ENCODE measurements around the gene CDH3.

The CDH3 gene

DNA sequence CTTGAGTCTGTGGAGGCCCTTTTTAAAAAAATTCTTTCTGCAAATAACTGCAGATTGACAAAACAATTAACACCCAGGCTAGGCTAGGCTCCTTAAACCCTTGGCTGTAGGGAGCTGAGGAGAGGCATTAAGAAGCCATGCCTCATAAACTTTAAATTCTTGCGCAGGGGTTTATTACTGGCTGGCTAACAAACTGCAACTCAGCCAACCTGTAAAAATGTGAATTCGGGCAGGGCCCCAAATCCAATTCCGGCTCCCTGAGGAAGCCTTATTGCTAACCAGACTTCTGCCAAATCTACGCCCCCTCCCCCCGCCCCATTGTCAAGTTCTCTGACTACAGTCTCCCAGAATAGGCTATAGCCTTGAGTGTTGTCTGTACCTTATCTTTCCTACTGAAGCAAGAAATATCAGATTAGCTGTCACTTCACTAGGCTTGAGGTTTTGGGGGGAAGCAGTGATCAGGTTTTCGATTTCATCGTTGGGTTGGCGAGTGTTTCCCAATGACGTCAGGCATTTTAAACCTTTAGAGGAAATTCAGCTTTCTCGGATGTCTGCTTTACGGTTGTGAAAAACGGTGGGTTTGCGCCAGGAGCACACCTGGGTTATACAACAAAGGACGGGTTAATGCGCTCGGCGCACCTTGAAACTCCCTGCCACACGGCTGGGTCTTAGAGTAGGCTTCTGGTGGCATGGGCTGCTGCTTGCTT is 2.0 kb downstream of the CDH3 start:
- DNase-seq (ENCODE audit: low read depth in 2 of 2, low spot score in 1 of 2) = no peak

DNA sequence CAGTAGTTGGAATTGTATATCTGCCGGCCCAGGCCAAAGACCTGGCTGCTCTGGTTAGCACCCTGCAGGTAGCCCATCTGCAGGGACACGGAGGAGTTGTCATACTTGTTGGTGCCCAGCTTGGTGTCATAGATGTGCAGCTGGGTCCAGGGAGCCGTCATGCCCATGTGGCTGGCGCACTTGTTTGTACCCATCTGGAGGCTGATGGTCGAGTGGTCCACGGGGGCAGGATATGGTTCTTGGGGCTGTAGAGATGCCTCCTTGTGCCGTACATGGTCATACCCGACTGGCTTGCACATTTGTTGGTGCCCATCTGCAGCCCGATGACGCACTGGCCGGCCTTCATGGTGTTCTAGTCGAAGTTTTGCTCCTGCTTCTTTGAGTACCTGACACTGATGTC is 6.0 kb downstream of the CDH3 start:
- no peak for DNase-seq (ENCODE audit: low read depth in 2 of 2, low spot score in 1 of 2)

DNA sequence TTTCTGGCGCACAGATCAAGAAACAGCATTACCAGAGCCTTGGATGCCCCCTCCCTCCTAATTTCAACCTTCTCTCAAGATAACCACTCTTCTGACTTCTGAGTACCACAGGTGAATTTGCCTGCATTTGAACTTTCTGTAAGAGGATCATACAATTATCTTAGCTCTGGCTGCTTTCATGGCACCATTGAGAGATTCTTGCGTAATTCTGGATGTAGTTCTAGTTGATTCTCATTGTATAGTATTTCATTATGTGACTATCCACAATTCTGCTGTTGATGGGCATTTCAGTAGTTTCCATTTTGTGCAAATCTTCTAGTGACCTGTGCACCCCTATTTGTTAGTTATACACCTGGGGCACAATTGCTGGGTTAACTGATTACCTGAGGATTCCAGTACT is 7.5 kb downstream of the CDH3 start:
- no peak for DNase-seq (ENCODE audit: low read depth in 2 of 2, low spot score in 1 of 2)

DNA sequence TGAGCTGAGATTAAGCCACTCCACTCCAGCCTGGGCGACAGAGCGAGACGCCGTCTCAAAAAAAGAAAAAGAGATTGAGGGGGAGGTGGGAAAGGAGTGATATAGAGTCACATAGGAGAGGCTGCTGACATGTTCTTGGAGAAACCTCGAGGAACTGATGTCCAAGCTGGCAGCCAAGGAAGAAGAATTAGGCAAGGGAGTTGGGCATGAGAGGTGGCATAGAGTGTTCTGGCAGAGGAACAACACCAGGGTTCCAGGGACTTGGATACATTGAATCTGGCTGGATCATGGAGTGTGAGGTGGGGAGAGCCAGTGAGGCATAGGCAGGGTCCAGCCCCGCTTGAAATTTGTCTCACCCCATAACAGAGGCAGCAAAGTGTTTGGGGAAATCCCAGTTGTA is 10.7 kb downstream of the CDH3 start:
- no peak for DNase-seq (ENCODE audit: low read depth in 2 of 2, low spot score in 1 of 2)

DNA sequence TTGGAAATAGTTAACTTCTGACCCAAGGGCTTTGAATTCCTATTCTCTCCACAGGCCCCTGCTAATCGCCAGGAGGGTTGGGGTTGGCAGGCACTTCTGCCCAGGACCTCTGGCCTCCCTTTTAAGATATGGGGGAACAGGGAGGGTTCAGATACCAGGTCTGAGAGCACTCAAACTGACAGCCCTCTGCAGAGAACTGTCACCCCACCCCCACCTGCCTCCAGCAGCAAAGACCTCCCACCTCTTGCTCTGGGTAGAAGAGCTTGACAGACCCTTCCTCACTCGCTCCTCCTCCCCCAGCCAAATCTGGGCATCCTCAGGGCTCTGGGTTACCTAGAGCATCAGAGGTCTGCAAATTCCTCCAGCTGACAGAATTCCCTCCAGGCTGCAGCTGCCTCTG is 11.6 kb downstream of the CDH3 start:
- no peak for DNase-seq (ENCODE audit: low read depth in 2 of 2, low spot score in 1 of 2)

DNA sequence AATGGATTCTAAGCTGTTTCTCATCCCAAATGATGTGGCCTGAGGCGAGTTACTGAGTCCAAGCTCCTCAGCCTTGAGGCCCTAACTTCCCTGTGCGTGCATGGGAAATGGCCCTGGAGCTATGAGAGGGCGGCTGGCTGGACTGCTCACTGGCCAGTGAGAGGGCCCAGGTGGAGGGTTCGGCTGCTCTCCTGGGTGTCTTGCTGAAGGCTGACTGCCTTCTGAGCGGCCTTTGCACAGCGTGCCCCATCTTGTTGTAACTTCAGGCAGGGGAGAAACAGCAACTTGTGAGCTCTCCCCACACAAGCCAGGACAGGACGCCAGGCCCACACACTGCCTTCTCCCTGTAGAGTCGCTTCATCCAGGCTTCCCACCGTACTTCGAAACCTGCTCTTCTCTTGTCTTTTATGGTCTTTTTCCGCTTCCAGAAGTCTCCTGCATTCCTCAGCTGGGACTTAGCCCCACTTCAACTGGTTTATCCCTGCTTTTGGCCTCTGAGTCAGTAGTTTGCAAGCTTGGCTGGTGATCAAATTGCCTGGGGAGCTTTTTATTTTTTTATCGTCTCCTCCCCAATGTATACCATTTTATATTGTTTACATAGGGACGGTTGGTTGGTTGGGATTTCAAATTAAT is 13.3 kb downstream of the CDH3 start:
- DNase-seq (ENCODE audit: low read depth in 2 of 2, low spot score in 1 of 2) = no peak

DNA sequence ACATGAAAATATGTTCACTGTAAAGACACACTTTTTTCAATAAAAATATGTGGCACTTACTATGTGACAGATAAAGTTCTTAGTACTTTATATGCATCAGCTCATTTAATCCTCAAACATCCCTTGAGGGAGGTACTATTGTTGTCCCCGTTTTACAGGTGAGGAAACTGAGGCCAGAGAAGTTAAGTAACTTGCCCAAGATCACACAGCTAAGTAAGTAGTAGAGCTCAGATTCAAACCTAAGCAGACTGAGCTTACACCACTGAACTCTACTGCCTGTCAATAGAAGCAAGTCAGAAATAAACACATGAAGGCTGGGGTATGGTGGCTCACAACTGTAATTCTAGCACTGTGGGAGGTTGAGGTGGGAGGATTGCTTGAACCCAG is 13.9 kb downstream of the CDH3 start:
- DNase-seq (ENCODE audit: low read depth in 2 of 2, low spot score in 1 of 2) = no peak

DNA sequence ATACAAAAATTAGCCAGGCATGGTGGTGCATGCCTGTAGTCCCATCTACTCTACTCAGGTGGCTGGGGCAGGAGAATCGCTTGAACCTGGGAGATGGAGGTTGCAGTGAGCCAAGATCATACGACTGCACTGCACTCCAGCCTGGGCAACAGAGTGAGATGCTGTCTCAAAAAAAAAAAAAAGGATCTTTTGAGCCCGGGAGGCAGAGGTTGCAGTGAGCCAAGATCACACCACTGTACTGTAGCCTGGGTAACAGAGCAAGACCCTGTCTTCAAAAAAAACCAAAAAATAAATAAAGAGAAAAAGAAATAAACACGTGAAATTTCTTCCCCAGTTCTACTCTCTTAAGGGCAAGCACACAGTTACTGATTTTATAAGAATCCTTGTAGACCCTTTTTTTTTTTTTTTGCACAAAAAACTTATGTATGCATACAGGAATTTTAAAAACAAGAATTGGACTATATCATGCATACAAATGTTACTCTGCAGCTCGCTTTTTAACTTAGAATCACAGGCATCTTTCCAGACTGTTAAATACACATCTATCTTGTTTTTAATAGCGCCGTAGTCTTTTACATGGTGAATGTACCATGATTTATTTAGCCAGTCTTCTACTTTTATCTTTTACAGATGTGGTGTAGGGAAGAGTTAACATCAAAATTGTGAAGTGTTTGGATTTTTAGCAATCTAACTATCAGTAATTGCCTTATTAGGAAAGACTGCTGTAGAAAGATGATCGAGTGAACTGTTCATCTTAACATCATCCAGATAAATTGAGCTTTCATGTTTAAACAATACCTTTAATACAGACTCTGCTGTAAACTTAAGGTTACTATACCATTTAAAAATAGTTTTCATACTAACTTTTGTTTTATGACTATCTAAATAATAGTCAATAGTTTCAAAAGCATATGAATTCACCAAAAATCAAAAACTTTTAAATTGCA is 14.6 kb downstream of the CDH3 start:
- no peak for DNase-seq (ENCODE audit: low read depth in 2 of 2, low spot score in 1 of 2)

DNA sequence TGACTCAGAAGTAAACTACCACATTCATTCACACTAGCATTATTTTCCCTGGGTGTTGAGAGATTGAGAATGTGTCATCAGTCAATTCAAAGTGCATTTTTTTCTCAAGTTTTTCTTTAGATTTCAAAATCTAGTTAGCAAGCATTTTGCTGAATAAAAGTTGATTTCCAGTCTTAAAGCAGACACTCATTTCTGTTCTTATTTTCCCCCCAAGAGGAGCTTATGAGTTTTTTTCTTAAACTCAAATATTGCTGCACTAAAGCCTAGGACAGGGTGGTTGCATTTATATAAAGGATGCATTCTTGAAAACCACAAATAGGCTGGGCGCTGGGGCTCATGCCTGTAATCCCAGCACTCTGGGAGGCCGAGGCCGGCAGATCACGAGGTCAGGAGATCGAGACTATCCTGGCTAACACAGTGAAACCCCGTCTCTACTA is 15.3 kb downstream of the CDH3 start:
- no peak for DNase-seq (ENCODE audit: low read depth in 2 of 2, low spot score in 1 of 2)

DNA sequence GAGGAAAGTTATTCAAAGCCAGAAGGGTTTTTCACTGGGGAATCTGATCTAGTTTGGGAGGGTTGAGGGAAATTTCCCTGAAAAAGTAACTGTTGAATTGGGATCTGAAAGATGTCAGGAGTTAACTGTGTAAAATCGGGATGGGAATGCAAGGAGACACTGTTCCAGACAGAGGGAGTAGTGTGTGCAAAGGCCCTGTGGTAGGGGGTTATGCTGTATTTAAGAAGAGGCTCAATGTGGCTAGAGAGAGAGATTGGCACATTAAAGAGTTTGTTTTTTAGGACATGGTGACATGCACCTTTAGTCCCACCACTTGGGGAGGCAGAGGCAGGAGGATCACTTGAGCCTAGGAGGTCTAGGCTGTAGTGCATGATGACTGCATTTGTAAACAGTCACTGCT is 16.9 kb downstream of the CDH3 start:
- DNase-seq (ENCODE audit: low read depth in 2 of 2, low spot score in 1 of 2) = no peak

DNA sequence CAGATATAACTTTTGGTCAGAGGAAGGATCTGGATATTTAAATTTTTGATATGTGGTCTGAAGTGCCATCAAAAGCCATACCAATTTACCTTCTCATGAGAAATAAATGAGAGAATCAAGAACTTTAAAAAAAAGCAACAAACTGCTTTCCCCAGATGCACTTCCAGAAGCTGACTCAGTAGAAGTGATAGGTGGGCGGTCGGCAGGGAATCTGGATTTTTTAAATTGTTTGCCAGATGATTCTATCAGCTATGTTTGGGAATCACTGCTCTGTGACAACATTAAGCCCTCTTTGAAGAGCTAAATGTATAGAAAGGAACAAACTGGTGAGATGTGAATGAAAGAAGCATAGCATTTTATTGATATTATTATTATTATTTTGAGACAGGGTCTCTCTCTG is 19.2 kb downstream of the CDH3 start:
- no peak for DNase-seq (ENCODE audit: low read depth in 2 of 2, low spot score in 1 of 2)

DNA sequence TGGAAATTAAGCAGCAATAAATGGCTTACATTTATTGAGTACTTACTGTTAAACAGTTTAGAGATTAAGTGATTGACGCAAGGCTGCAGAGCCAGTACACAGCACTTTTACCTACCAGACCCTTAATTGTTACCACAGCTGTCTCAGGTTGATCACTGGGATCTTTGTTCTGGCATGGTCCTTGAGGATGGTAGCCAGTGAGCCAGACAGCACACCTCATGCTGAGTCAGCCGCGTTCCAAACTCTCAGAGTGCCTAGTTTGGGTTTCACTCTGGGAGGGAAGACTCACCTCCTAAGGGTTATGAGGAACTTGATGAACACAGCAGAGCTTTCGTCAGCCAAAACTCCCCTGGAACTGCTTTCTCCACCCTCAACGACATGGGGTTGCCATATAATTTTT is 20.4 kb downstream of the CDH3 start:
- no peak for DNase-seq (ENCODE audit: low read depth in 2 of 2, low spot score in 1 of 2)

DNA sequence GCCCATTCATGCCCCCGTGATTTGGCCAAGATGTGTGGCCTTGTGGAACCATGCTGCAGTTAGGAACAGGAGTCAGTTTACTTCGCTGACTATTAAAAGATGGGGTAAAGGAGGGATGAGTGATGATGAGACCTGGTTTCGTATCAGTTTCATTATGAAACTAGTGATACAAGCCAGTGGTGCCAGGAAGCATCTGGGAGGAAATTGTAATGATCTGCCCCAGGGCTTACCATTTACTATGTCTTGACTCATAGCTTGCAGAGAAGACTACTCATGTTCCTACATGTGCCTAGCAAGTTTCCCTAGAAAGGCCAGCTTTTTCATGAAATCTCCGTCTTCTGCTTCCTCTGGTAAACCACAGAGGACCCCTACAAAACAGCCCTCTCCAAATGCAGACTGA is 23.2 kb downstream of the CDH3 start:
- no peak for DNase-seq (ENCODE audit: low read depth in 2 of 2, low spot score in 1 of 2)

DNA sequence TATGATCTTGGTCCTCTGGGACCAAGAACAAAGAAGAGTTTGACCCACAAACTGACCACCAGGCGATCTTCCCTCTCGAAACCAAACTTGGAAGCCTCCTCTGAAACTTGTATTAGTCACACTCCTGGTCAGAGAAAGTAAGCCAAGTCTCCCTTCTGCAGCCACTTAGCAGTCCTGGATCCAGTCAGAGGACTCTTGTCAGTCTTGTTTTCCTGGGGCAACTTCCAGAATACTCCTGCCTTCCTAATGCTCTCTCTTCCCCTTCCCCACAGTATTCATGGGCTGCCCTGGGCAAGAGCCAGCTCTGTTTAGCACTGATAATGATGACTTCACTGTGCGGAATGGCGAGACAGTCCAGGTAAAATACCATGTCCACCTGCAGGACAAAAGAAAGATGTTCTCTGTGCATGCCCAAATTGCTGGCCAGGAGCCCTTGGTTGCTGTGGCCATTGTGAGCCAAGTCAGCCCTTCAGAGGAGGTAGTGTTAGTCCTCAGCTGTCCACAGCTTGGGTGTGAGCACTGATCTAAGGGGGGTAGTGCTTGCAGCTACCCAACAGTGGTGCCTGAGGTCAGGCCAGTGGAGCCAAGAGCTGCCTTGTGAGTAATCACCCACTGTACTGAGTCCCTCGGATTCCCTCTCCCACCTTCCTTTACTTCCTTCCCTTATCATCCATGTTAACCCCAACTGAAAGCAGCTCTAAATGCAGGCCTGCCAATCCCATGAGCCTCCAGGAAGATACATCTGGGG is 31.2 kb downstream of the CDH3 start:
- no peak for DNase-seq (ENCODE audit: low read depth in 2 of 2, low spot score in 1 of 2)

DNA sequence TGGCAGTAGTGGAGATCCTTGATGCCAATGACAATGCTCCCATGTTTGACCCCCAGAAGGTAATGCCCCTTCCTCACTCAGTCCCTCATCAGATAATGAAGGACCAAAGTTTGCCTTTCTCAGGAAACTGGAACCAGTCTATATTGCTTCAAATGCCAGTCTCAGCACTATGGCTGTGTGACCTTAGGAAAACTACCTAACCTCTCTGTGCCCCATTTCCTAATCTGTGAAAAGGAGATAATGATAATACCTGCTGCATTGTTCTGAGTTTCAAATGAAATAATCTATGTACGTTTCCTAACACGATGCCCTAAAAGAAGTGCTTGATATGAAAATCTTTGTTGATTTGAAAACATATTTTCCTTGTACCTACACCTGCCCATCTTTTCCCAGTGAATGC is 35.9 kb downstream of the CDH3 start:
- DNase-seq (ENCODE audit: low read depth in 2 of 2, low spot score in 1 of 2) = no peak

DNA sequence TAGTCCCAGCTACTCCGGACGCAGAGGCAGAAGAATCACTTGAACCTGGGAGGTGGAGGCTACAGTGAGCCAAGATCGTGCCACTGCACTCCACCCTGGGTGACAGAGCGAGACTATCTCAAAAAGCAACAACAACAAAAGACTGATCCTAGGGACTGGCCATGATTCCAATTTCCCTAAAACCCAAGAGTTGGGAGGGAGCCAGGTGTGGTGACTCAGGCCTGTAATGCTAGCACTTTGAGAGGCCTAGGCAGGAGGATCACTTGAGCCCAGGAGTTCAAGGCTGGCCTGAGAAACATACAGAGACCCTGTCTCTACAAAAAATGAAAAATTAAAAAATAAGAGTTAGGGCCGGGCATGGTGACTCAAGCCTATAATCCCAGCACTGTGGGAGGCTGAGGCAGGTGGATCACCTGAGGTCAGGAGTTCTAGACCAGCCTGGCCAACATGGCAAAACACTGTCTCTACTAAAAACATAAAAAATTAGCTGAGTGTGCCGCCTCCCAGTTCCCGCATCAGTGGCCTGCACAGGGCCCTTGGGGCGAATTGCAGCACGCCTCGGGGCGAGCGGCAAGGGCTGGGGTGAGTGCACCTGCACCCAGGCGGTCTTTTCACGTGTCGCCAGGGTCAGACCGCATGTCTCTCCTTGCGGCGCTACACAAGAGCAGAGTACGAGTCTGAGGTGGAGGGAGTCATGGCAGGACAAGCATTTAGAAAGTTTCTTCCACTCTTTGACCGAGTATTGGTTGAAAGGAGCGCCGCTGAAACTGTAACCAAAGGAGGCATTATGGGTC is 40.8 kb downstream of the CDH3 start:
- no peak for DNase-seq (ENCODE audit: low read depth in 2 of 2, low spot score in 1 of 2)

DNA sequence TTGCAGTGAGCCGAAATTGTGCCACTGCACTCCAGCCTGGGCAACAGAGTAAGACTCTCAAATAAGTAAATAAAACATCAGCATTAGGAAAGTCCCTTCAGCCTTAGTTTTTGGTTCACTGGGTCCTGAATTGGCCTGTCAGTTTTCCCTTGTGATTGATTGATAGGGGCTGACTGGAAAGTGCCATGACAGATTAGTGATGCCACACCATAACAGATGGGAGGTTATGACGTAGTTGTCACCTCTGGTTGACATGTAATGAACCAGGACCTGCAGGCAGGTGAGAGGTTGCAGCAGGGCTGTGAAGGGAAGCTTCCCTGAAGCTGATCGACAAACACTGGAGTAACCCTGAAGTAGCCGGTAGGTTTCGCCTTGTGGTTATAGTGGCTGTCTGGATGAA is 41.8 kb downstream of the CDH3 start:
- no peak for DNase-seq (ENCODE audit: low read depth in 2 of 2, low spot score in 1 of 2)

DNA sequence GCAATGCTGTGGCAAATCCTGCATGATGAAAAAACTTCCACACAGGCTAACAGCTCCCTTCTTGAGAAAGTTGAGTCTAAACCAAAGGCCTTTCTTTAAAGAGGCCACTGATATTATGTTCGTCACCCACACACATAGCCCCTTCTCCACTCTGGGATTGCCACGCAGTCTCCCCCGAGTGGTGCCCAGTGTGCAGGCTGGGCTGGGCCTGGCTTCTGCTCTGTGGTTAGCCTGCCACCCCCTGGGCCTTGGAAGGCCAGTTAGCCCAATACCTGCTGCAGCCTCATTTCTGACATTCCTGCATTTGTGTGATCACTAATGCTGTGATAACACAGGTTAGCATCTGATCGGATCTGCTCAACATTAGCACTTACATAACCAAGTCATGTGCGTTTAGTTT is 44.8 kb downstream of the CDH3 start:
- DNase-seq (ENCODE audit: low read depth in 2 of 2, low spot score in 1 of 2) = no peak

DNA sequence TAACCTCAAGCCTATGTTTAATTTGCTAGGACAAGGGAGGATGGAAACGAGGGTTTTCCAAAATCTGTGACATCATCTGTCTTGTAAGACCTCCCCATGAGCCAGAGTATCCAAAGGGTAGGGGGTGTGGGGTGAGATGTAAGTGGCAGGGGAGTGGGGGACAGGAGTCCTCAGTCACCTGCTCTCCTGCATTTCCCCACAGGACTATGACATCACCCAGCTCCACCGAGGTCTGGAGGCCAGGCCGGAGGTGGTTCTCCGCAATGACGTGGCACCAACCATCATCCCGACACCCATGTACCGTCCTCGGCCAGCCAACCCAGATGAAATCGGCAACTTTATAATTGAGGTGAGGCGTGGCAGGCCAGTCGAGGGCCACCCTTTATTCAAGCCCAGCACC is 50.5 kb downstream of the CDH3 start:
- DNase-seq (ENCODE audit: low read depth in 2 of 2, low spot score in 1 of 2) = no peak

DNA sequence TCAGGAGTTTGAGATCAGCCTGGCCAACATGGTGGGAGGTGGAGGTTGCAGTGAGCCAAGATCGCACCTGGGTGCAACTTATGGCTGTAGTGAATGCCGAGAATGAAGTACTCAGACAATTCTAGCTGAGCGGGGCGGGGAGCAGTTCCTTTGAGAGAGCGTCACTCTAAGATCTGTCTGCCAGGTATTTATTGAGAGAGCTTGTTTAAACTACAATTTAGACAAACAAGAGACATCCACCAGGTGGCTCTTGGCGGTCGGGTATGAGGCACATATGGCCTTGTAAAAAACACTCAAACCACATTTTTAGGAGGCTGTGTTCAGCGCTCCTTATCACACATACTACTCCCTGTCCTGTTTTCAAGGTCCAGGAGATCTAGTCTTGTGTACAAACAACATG is 51.4 kb downstream of the CDH3 start:
- DNase-seq (ENCODE audit: low read depth in 2 of 2, low spot score in 1 of 2) = no peak

DNA sequence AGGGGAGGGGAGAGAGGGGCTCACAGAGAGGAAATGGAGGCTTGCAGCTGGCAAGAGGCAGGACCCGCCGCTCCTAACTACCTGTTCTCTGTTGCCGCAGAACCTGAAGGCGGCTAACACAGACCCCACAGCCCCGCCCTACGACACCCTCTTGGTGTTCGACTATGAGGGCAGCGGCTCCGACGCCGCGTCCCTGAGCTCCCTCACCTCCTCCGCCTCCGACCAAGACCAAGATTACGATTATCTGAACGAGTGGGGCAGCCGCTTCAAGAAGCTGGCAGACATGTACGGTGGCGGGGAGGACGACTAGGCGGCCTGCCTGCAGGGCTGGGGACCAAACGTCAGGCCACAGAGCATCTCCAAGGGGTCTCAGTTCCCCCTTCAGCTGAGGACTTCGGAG is 53.0 kb downstream of the CDH3 start:
- no peak for DNase-seq (ENCODE audit: low read depth in 2 of 2, low spot score in 1 of 2)

All from stimulated activated CD8-positive, alpha-beta memory T cell treated with anti-CD3 and anti-CD28 coated beads, Interleukin-4, amount 100 ng/mL, for 4 hours (primary cell).